ENCODE measurements around the gene MOB3A.

DNA sequence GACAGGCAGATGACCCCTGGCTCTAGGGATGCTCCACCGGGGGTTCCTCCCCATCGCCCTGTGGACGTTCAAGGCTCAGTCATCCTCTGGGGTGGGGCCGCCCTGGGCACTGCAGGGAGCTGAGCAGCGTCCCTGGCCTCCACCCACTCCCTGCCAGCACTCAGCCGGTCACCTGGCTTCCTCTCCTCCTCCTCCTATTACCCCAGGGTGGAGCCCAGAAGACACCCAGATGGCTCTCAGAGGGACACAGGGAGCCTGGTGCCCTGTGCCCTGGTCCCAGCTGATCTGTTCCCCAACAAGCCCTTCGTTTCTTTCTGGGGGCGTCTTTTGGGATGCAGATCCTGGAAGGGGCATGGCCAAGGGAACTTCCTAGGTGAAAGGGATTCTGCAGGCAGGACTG lies 41.4 kb downstream of the MOB3A start:
- TF ChIP-seq HNRNPUL1 (IDR thresholded peaks at IDR 0.05; ENCODE audit: low read length) = no peak
- TF ChIP-seq ETV5 (CRISPR knock-in tag; IDR thresholded peaks at IDR 0.05; ENCODE audit: low read depth) = no peak
- TF ChIP-seq, protein P1, sequence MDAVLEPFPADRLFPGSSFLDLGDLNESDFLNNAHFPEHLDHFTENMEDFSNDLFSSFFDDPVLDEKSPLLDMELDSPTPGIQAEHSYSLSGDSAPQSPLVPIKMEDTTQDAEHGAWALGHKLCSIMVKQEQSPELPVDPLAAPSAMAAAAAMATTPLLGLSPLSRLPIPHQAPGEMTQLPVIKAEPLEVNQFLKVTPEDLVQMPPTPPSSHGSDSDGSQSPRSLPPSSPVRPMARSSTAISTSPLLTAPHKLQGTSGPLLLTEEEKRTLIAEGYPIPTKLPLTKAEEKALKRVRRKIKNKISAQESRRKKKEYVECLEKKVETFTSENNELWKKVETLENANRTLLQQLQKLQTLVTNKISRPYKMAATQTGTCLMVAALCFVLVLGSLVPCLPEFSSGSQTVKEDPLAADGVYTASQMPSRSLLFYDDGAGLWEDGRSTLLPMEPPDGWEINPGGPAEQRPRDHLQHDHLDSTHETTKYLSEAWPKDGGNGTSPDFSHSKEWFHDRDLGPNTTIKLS (IDR thresholded peaks at IDR 0.05; ENCODE audit: borderline replicate concordance, low read depth) = no peak
- TF ChIP-seq ZFP36 (IDR thresholded peaks at IDR 0.05; ENCODE audit: low read depth, low read length, partially characterized antibody) = no peak
- no peak for TF ChIP-seq RFX5 (IDR thresholded peaks at IDR 0.05; ENCODE audit: low read depth, low read length)
- TF ChIP-seq HSF4 (CRISPR knock-in tag; IDR thresholded peaks at IDR 0.05; ENCODE audit: borderline replicate concordance) = no peak
- TF ChIP-seq ATF1 (CRISPR knock-in tag; IDR thresholded peaks at IDR 0.05) = no peak
- TF ChIP-seq ATF1 (tag; IDR thresholded peaks at IDR 0.05) = no peak
- no peak for TF ChIP-seq REST (IDR thresholded peaks at IDR 0.05; ENCODE audit: borderline replicate concordance)
- no peak for TF ChIP-seq REST (CRISPR knock-in tag; IDR thresholded peaks at IDR 0.05; ENCODE audit: low read depth)
- no peak for TF ChIP-seq NONO (IDR thresholded peaks at IDR 0.05; ENCODE audit: low read depth in 2 of 2, low read length in 1 of 2)

Data from K562 (cell line).